NT2/D1 (cell line): ENCODE data around the gene TSPEAR.

ENCODE experiments used
- SUZ12 ChIP-seq: IDR thresholded peaks from 2 replicates; pipeline ENCODE4 v1.6.1; 2011; ENCODE audit not compliant: insufficient read length, insufficient read depth; ENCODE audit errors: extremely low read depth
- YY1 ChIP-seq: IDR thresholded peaks from 2 replicates; pipeline ENCODE4 v1.6.1; 2011; ENCODE audit not compliant: insufficient read length, insufficient read depth
- ZNF274 ChIP-seq: IDR thresholded peaks from 2 replicates; pipeline ENCODE4 v1.6.1; 2011; ENCODE audit warnings: mild to moderate bottlenecking, low read depth, low read length

GRCh38 chr21:44576025-44576420 lies 135.3 kb downstream of the TSPEAR start:
- no peak for TF ChIP-seq ZNF274
- no peak for TF ChIP-seq SUZ12
- TF ChIP-seq YY1 = no peak
